Inferior parietal cortex (tissue), 1 donor: ENCODE measurements around the gene R3HDM2.
"Not testable (repeated sequence)": the region's sequence is repeated elsewhere in the genome, so short reads cannot be mapped to it uniquely, and the experiment has no call there.

Source experiments
- DNase-seq: peaks from one replicate; pipeline ENCODE4 v3.0.0-alpha.2; 2016; ENCODE audit errors: extremely low spot score

R3HDM2 gene

DNA sequence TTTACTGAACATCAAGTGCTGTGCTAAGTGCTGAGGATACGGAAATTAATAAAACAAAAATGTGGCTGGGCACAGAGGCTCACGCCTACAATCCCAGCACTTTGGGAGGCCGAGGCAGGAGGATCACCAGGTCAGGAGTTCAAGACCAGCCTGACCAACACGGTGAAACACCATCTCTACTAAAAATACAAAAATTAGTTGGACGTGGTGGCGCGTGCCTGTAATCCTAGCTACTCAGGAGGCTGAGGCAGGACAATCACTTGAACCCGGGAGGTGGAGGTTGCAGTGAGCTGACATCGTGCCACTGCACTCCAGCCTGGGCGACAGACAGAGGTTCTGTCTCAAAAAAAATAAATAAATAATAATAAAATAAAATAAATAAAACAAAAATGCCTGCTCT, 3.9 kb downstream of the R3HDM2 start:
- DNase-seq: not testable (repeated sequence)

DNA sequence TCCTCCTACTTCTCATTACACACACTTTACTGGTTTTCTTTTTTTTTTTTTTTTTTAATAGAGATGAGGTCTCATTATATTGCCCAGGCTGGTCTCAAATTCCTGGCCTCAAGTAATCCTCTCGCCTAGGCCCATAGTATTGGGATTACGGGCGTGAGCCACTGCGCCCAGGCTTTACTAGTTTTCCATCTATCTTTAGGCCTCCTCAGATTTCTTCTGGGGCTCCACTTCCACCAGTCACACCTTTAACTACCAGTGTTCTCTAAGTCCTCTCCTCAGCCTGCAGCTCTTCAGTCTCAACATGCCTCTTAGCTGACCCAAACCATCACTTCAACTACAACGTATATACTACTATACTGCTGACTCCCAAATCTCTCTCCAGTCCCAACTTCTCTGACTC, 10.4 kb downstream of the R3HDM2 start:
- DNase-seq: no peak

DNA sequence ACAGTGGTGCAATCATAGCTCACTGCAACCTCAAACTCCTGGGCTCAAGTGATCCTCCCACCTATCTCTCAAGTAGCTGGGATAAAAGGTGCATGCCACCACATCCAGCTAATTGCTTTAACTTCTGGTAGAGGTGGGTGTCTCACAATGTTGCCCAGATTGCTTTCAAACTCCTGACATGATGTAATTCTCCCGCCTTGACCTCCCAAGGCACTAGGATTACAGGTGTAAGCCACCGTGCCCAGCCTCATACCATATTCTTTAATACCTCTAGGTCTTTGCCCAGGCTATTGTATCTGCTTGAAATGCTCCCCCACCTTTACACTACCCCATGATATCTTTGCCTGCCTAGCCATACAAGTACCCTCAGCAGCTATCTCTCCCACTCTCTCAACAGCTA, 11.3 kb downstream of the R3HDM2 start:
- DNase-seq: no peak

DNA sequence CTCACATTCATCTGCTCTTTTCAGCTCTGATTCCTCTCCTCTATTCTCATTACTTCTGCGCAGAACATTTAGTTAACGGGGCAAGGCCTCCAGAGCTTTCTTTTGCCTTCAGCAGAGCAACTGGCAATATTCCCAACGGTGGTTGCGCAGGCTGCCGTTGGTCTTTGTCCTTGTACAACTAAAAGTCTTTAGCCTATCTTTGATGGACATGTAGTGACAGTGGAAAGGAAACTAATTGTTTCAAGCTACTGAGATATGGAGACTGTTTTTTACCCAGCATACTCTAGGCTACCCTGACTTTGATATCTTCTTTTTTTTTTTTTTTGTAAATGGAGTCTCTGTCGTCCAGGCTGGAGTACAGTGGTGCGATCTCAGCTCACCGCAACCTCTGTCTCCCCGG, 12.6 kb downstream of the R3HDM2 start:
- DNase-seq: no peak

DNA sequence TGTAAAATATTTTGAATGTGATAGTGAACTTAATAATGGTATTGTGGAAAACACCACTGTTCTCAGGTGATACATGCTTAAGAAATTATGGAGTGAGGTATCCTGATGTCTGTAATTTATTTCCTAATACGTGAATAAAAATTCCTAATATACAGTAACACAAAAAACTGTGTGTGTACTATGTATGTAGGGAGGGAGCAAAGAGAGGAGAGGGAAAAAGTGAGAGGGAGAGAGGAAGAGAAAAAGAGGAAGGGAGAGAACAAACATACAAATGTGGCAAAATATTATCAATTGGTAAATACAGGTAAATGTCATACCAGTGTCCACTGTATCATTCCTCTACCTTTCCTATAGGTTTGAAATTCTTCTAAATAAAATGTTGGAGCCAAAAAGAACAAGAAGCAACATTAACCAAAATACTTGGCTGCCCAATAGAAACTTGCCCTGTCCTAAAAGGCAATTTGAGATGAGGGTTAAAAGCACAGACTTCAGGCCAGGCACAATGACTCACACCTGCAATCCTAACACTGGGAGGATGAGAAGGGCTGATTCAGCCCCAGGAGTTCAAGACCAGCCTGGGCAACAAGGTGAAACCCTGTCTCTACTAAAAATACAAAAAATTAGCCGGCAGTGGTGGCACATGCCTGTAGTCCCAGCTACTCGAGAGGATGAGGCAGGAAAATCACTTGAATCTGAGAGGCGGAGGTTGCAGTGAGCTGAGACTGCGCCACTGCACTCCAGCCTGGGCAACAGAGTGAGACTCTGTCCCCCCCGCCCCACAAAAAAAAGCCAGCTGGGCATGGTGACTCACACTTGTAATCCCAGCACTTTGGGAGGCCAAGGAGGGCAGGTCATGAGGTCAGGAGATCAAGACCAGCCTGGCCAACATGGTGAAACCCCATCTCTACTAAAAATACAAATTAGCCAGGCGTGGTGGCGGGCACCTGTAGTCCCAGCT, 14.5 kb downstream of the R3HDM2 start:
- no peak for DNase-seq

DNA sequence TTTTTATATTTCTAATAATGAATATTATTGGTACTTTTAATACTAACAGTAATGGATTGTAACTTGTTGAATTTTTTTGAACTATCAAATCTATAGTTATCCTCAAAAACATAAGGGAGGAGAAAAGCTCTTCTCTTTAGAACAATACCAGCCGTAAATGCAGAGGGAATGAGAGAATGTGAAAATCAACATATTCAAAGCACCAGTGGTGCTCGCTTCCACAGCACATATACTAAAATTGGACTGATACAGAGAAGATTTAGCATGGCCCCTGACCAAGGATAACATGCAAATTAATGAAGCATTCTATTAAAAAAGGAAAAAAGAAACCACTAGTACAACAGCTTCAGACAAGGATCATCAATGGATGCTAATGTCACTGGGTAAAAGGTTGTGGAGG, 15.8 kb downstream of the R3HDM2 start:
- no peak for DNase-seq

DNA sequence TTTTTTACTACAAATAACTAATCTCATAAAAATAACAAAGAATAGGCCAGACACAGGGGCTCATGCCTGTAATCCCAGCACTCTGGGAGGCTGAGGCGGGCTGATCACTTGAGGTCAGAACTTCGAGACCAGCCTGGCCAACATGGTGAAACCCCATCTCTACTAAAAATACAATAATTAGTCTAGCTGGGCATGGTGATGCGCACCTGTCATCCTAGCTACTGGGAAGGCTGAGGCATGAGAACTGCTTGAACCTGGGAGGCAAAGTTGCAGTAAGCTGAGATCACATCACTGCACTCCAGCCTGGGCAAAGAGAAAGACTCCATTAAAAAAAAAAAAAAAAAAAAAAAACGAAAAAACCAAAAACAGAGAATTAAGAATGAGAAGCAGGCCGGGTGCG, 16.7 kb downstream of the R3HDM2 start:
- not testable (repeated sequence) for DNase-seq

DNA sequence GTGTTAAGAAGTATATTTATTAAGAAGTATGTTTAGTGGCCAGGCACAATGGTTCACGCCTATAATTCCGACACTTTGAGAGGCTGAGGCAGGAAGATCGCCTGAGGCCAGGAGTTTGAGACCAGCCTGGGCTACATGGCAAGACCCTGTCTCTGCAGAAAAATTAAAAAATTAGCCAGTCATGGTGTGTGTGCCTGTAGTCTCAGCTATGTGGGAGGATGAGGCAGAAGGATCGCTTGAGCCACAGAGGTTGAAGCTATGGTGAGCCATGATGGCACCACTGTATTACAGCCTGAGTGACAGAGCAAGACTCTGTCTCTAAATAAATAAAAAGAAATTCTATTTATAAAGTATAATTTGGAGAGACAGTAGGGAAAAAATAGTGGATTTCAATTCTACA, 20.3 kb downstream of the R3HDM2 start:
- no peak for DNase-seq

DNA sequence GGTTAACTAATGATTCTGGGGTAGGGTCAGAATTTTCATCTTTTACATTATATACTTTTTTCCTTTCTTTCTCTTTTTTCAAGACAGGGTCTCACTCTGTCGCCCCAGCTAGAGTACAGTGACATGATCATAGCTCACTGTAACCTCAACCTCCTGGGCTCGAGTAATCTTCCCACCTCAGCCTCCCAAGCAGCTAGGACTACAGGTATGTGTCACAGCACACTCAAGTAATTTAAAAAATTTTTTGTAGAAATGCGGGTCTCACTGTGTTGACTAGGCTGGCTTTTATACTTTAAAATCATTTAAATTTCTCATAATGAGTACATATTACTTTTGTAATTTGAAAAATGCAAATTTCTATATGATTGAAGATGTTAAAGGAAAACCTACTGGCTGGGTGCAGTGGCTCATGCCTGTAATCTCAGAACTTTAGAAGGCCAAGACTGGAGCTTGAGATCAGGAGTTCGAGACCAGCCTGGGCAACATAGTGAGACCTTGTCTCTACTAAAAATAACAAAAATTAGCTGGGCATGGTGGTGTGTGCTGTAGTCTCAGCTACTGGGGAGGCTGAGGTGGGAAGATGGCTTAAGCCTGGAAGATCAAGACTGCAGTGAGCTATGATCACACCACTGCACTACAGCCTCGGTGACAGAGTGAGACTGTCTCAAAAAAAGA, 25.7 kb downstream of the R3HDM2 start:
- DNase-seq: no peak

DNA sequence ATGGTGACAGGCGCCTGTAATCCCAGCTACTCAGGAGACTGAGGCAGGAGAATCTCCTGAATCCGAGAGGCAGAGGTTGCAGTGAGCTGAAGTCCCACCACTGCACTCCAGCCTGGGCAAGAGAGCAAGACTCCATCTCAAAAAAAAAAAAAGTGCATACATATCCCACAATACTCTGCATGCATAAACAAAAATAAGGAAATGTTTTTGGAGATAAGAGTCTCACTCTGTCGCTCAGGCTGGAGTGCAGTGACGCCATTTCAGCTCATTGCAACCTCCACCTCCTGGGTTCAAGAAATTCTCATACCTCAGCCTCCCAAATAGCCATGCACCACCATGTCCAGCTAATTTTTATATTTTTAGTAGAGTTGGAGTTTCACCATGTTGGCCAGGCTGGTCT, 28.7 kb downstream of the R3HDM2 start:
- not testable (repeated sequence) for DNase-seq

DNA sequence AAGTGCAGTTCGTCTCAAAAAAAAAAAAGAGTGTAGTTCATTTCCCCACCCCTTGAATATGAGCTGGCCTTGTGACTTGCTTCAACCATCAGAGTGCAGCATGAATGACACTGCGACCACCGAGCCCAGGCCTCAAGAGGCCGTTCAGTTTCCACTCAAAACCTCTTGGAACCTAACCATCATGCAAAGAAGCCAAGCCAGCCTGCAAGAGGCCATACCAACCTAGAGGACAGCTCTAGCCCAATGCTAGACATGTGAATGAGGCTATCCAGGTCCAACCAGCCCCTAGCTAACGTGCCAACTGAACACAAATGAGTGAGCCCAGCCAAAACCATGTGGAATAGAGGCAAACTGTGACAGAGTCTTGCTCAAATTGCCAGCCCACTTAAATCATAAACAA, 29.7 kb downstream of the R3HDM2 start:
- no peak for DNase-seq

DNA sequence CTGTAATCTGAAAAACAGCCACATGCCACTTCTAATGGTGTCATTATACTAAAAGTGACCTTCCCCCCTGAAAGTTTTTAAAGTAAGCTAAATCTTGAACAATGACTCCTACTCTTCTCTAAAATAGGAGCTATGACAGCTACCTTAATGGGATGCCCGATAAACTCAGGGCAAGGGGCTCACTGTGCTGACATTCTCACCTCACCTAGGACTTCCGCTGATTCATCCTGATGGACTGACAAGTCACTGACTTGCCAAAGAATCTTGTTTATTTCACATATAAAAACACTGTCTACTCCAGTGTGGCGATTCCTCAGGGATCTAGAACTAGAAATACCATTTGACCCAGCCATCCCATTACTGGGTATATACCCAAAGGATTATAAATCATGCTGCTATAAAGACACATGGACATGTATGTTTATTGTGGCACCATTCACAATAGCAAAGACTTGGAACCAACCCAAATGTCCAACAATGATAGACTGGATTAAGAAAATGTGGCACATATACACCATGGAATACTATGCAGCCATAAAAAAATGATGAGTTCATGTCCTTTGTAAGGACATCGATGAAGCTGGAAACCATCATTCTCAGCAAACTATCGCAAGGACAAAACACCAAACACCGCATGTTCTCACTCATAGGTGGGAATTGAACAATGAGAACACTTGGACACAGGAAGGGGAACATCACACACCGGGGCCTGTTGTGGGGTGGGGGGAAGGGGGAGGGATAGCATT, 31.0 kb downstream of the R3HDM2 start:
- DNase-seq: not testable (repeated sequence)

DNA sequence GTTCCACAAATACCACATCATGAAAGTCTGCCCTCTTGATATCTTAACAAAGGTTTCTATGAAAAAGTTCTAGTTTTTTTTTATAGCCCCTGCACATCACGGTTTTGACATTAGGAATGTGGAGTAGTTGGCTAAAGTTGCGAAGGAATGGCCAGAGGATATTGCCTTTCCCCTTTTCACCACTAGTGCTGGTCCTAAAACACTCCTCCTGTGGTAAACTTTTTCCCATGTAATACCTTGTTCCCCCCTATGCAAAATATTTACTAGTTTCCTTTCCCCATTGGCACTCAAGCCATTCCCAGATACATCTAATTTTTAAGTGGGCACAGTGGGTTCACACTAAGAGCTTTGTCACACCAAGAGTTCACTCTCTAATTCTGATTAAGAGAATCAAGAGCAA, 33.4 kb downstream of the R3HDM2 start:
- no peak for DNase-seq

DNA sequence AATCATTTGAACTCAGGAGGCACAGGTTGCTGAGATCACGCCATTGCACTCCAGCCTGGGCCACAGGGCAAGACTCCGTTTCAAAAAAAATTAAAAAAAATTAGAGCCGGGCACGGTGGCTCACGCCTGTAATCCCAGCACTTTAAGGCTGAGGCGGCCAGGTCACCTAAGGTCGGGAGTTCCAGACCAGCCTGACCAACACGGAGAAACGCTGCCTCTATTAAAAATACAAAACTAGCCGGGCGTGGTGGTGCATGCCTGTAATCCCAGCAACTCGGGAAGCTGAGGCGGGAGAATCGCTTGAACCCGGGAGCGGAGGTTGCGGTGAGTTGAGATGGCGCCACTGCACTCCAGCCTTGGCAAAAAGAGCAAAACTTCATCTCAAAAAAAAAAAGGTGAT, 35.7 kb downstream of the R3HDM2 start:
- DNase-seq: no peak

DNA sequence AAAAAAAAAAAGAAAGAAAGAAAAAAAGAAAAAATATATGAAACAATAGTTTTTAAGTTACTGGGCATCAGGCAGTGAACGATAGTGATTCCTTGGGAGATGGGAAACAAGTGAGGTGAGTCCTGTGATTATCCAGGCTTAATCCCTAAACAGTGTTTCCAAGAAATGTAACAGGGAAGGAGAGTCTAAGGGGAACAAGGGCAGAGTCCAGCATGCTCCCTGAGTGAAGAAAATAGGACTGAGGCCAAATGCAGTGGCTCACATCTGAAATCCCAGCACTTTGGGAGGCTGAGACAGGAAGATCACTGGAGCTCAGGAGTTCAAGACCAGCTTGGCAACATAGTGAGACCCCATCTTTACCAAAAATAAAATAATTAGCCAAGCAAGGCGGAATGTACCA, 40.7 kb downstream of the R3HDM2 start:
- no peak for DNase-seq

DNA sequence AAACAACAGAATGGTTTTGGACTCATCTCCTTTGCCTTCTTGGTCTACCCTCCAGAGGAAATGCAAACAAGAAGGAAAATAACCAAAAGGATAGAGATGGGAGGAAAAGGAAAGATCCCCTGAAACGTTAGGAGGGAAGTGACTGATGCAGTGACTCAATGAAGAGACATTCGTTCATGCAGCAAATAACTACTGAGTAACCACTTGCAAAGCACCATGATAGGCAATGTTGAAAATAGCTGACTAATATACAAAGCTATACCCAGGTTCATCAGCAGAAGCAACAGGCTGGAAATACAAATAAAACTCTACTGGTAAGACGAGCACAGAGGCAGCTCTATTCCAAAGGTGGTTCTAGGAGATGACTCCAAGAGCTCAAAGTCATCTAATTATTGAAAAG, 41.8 kb downstream of the R3HDM2 start:
- DNase-seq: no peak

DNA sequence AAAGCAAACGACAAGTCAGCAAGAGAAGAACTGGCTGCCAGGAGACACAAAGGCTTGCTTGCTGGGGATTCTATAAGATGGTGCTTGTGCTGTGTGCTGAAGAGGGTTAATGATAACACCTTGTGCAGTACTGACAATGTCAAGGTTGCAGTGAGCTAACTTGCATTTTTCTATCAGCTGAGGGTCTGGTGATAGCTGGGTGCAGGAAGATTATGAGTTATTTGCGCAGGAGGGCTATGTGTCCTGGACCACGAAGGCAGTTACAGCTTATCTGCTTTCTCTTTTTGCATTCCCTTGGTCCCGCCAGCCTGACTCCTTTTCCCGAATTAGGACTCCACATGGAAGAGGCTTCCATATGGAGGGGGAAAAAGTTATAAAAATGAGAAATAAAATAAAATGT, 42.4 kb downstream of the R3HDM2 start:
- no peak for DNase-seq

DNA sequence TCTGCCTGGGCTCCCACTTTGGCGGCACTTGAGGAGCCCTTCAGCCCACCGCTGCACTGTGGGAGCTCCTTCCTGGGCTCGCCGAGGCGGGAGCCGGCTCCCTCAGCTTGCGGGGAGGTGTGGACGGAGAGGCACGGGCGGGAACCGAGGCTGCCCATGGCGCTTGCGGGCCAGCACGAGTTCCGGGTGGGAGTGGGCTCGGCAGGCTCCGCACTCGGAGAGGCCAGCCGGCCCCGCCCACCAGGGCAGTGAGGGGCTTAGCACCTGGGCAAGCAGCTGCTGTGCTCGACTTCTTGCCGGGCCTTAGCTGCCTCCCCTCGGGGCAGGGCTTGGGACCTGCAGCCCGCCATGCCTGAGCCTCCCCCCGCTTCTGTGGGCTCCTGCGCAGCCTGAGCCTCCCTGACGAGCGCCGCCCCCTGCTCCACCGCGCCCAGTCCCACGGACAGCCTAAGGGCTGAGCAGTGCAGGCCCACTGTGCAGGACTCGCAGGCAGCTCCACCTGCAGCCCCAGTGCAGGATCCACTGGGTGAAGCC, 44.6 kb downstream of the R3HDM2 start:
- DNase-seq: no peak

DNA sequence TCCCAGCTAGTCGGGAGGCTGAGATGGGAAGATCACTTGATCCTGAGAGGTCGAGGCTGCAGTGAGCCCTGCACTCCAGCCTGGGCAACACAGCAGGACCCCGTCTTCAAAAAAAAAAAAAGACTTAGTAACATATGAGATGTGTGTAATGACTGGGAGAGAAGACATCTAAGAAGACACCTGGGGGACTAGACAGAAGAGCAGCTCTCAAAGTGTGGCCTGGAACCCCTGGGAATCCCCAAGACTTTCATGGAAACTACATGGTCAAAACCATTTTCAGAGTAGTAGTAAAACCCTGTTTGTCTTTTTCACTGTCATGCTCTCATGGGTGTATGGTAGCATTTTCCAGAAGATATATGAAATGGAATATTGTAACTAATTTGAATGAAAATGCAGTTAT, 45.3 kb downstream of the R3HDM2 start:
- no peak for DNase-seq

DNA sequence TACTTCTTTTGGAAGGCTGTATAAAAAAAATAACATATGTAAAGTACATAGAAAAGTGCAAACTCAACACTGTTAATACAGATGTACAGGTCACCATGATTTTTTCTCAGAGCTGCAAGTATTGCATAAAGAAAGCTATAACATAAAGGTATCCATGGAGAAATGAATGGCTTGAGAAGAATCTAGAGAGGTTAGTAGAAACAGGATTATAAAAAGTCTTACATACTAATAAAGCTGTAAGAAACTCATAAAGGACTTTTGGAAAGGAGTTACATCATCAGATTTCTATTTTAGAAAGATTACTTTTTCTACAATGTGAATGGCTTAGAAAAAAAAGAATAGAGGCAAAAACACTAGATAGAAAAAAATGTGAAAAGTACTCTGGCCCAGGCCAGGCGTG, 46.4 kb downstream of the R3HDM2 start:
- DNase-seq: no peak

DNA sequence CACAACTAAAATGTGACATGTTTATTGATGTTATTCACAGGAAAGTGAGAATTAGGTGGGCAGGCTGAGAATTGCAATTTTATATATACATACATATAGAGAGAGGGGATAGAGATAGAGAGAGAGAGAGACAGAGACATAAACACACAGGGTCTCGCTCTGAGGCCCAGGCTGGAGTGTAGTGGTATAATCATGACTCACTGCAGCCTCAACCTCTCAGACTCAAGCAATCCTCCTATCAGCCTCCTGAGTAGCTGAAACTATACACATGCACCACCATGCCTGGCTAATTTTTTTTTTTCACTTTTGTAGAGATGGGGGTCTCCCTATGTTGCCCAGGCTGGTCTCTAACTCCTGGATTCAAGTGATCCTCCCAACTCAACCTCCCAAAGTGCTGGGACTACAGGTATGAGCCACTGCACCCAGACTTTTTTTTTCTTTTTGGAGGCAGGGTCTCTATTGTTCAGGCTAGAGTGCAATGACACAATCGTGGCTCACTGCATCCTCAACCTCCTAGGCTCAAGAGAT, 49.1 kb downstream of the R3HDM2 start:
- DNase-seq: no peak

DNA sequence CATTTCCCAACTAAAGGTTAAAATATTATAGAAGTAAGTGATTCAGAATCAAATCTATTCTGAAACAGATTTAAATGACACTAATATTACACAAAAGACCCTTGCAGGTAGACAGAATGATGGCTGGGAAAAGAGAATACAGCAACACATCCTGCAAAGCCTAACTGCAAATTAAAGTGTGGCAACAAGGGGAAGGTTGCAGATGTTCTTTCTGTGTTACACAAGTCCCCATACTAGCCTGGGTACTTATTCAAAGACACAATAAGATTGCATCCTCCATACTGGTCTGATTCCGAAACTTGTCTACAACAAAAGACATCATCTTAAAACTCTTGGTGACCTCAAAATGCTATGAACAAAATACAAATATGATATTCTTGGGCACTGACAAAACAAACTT, 50.5 kb downstream of the R3HDM2 start:
- DNase-seq: no peak
